Lower leg skin (tissue), 4 donors: ENCODE data around the gene RAMAC. TPM values are rescaled to one million over a fixed set of nuclear protein-coding genes. Genes with fewer than 3 reads are reported as not detected.
"Not testable (repeated sequence)": the region's sequence is repeated elsewhere in the genome, so short reads cannot be mapped to it uniquely, and the experiment has no call there.

ENCODE experiments used
- DNase-seq, 2 donors: peaks; one replicate each; pipeline ENCODE4 v3.0.0-alpha.2; 2019; ENCODE audit warnings: low spot score in 2 of 2
- H3K4me3 ChIP-seq: fragments of 200-600 bp; sonication (generic); 2 replicates; pipeline ENCODE4 v1.5.1; 2017; ENCODE audit warnings: mild to moderate bottlenecking, low read depth; ENCODE audit not compliant: poor library complexity, severe bottlenecking
- CTCF ChIP-seq, 3 donors: fragments of 450-650 bp; IDR thresholded peaks; one replicate each; pipeline ENCODE4 v1.5.1; 2016; ENCODE audit warnings: antibody characterized with exemption in 3 of 3, mild to moderate bottlenecking in 3 of 3, moderate library complexity in 2 of 3
- POLR2A ChIP-seq, 2 donors: fragments of 450-650 bp; IDR thresholded peaks; one replicate each; pipeline ENCODE4 v1.6.1; 2016 to 2017; ENCODE audit warnings: antibody characterized with exemption in 2 of 2, mild to moderate bottlenecking in 1 of 2, moderate library complexity in 1 of 2
- WGBS, 2 donors: methylation state at CpG; one replicate each; pipeline ENCODE4 v1.1.5; 2018; 5-methylcytosine and 5-hydroxymethylcytosine counted together
- intact Hi-C: fragments of 100-400 bp; cut with DNase I; formaldehyde crosslinking; loops from one replicate; pipeline ENCODE4 v1.15.0; 2023; ENCODE audit warnings: low total_unique reads
- total RNA-seq, 4 donors: library from RNA; depleted of rRNA; stranded (reverse); fragments of >200 nt; gene quantifications; one replicate each; pipeline ENCODE4 v1.1.0, GENCODE V29; 2016

RAMAC gene
- total RNA-seq, result 10 to 100 TPM; 26.5 to 32.1 (median 29.5) TPM

- DNase-seq, result peak; percentile 93 to 98
- WGBS, 2 donors, result 1% methylated on average over 36 to 45 of the region's 45 CpGs
- intact Hi-C loops, result no loop called here
- peak within 1 kb of the TSS; percentile 53 for H3K4me3 ChIP-seq
- TF ChIP-seq CTCF (IDR thresholded peaks at IDR 0.05), result no peak
- peak in 1 of 2 donors; percentile 8 for TF ChIP-seq POLR2A (IDR thresholded peaks at IDR 0.05)
These were observed at the start of gene RAMAC for GRCh38 chr15:82985688-82986441. TSS of gene RAMAC (plus strand) at chr15:82986210. CDS start at chr15:82989019, 2,809 bp downstream.

GRCh38 chr15:82936966-82937711 lies 48.9 kb upstream of the RAMAC start:
- WGBS, 2 donors, result 82 to 83% methylated on average over 4 of the region's 4 CpGs
- intact Hi-C loops, result no loop called here
- no peak overlapping the region for H3K4me3 ChIP-seq
- TF ChIP-seq POLR2A (IDR thresholded peaks at IDR 0.05) (no peak), CTCF (IDR thresholded peaks at IDR 0.05) (no peak)
- DNase-seq, result no peak

- intact Hi-C loops, result no loop called here
- no peak for DNase-seq
- WGBS, 2 donors, result 89 to 93% methylated on average over 5 of the region's 5 CpGs
- no peak overlapping the region for H3K4me3 ChIP-seq
- TF ChIP-seq CTCF (IDR thresholded peaks at IDR 0.05) (no peak), POLR2A (IDR thresholded peaks at IDR 0.05) (no peak)
These were observed 48.3 kb upstream of the RAMAC start for GRCh38 chr15:82937712-82938058.

GRCh38 chr15:82939678-82940077 lies 46.3 kb upstream of the RAMAC start:
- intact Hi-C loops, result not testable (repeated sequence)

GRCh38 chr15:82942691-82943090 lies 43.3 kb upstream of the RAMAC start:
- intact Hi-C loops, result no loop called here
- H3K4me3 ChIP-seq, result no peak overlapping the region
- peak in 1 of 2 donors; percentile 36 for DNase-seq
- 63 to 64% methylated on average over 8 of the region's 8 CpGs for WGBS, 2 donors
- TF ChIP-seq CTCF (IDR thresholded peaks at IDR 0.05) (no peak), POLR2A (IDR thresholded peaks at IDR 0.05) (no peak)

More at GRCh38 chr15:82939678-82940077, 46.3 kb upstream of the RAMAC start:
- H3K4me3 ChIP-seq, DNase-seq: not testable (repeated sequence)
- 95 to 96% methylated on average over 6 of the region's 6 CpGs for WGBS, 2 donors

- WGBS, 2 donors, result 71 to 80% methylated on average over 3 of the region's 3 CpGs
- no peak for DNase-seq
- TF ChIP-seq POLR2A (IDR thresholded peaks at IDR 0.05) (no peak), CTCF (IDR thresholded peaks at IDR 0.05) (no peak)
- H3K4me3 ChIP-seq, result no peak overlapping the region
- intact Hi-C loops, result no loop called here
These were observed 42.8 kb upstream of the RAMAC start for GRCh38 chr15:82943176-82943575.
